ENCODE data around the gene CCDC30. TPM values are rescaled to one million over a fixed set of nuclear protein-coding genes. Genes with fewer than 3 reads are reported as not detected.

The CCDC30 gene
- total RNA-seq, 1 experiment from 2014 or later: 1.3 TPM

- DNase-seq (ENCODE audit: low read depth, low spot score) (no peak), ATAC-seq (no peak)
- no peaks in the 10 kb centered on the region for H3K27me3 ChIP-seq (ENCODE audit: control insufficient read depth, insufficient read depth, low read length)
- ChIA-PET POLR2A (no interaction called here), CTCF (no interaction called here)
- no peaks in the 10 kb centered on the region for H3K9me3 ChIP-seq (ENCODE audit: control insufficient read depth, insufficient read depth, low read depth, low read length)
- H3K4me1 ChIP-seq (ENCODE audit: control insufficient read depth, insufficient read depth, low read length): peaks cover 7% of the 10 kb centered on the region
- no TSS peak for BruUV-seq (replicated peaks)
- TF ChIP-seq POLR2AphosphoS5 (IDR thresholded peaks at IDR 0.05; ENCODE audit: low read depth, low read length) (no peak), TCF7L2 (IDR thresholded peaks at IDR 0.05; ENCODE audit: low read depth, low read length) (no peak), SIN3A (IDR thresholded peaks at IDR 0.05; ENCODE audit: borderline replicate concordance, insufficient read depth, low read depth, low read length) (no peak), CTCF (IDR thresholded peaks at IDR 0.05) (no peak), REST (IDR thresholded peaks at IDR 0.05; ENCODE audit: insufficient read depth in 1 of 2, low read depth in 2 of 2, low read length in 1 of 2) (no peak)
- H3K27ac ChIP-seq (ENCODE audit: low read length): no peak overlapping the region
- no peak overlapping the region for H3K4me3 ChIP-seq (ENCODE audit: low read depth in 2 of 2, low read length in 2 of 2)
- peaks cover 4% of the 10 kb centered on the region for H3K36me3 ChIP-seq (ENCODE audit: control insufficient read depth, insufficient read depth, low read length)
- intact Hi-C loops (cut with micrococcal nuclease; ENCODE audit: unreplicated experiment): no loop called here
- in situ Hi-C loops (cut with HindIII; ENCODE audit: low pct_unique_long_range_greater_than_20kb, low sequenced_read_pairs): no loop called here
Observed at GRCh38 chr1:42453386-42453785, 9.7 kb upstream of the CCDC30 start.

GRCh38 chr1:42454403-42454802 lies 8.7 kb upstream of the CCDC30 start:
- Histone ChIP-seq H3K4me1 (ENCODE audit: control insufficient read depth, insufficient read depth, low read length) (peaks cover 7% of the 10 kb centered on the region), H3K4me3 (ENCODE audit: low read depth in 2 of 2, low read length in 2 of 2) (no peak overlapping the region), H3K27me3 (ENCODE audit: control insufficient read depth, insufficient read depth, low read length) (no peaks in the 10 kb centered on the region), H3K36me3 (ENCODE audit: control insufficient read depth, insufficient read depth, low read length) (peaks cover 9% of the 10 kb centered on the region), H3K27ac (ENCODE audit: low read length) (no peak overlapping the region), H3K9me3 (ENCODE audit: control insufficient read depth, insufficient read depth, low read depth, low read length) (no peaks in the 10 kb centered on the region)
- intact Hi-C loops (cut with micrococcal nuclease; ENCODE audit: unreplicated experiment) (no loop called here), in situ Hi-C loops (cut with HindIII; ENCODE audit: low pct_unique_long_range_greater_than_20kb, low sequenced_read_pairs) (no loop called here)
- BruUV-seq (replicated peaks): no TSS peak
- ChIA-PET POLR2A (interaction anchor here (0.7 kb wide), 1 partner anchor 49 kb away, joined by 4 read pairs; no protein-coding TSS in a partner anchor), CTCF (no interaction called here)
- DNase-seq (ENCODE audit: low read depth, low spot score) (no peak), ATAC-seq (no peak)
- TF ChIP-seq CTCF (IDR thresholded peaks at IDR 0.05): no peak

Measured in Panc1 (cell line).